Upper lobe of left lung (tissue), 6 donors: ENCODE results near the gene OLFM2. TPM values are rescaled to one million over a fixed set of nuclear protein-coding genes. Genes with fewer than 3 reads are reported as not detected.

Experiments
- ATAC-seq, 2 donors: fragments of 200-7000 bp; cut with Tn5 transposase; one replicate each; pipeline ENCODE4 v1.9.1; 2022; ENCODE audit warnings: mild to moderate bottlenecking in 2 of 2, moderate library complexity in 2 of 2; ENCODE audit not compliant: low FRiP score in 2 of 2
- DNase-seq, 2 donors: peaks; one replicate each; pipeline ENCODE4 v3.0.0-alpha.2; 2019 to 2020
- H3K27ac ChIP-seq, 4 donors: fragments of 200-600 bp; sonication (generic); one replicate each; pipeline ENCODE4 v1.5.1; 2016 to 2019
- H3K27me3 ChIP-seq, 4 donors: fragments of 200-600 bp; sonication (generic); one replicate each; pipeline ENCODE4 v1.5.1; 2017 to 2019
- H3K36me3 ChIP-seq, 4 donors: fragments of 200-600 bp; sonication (generic); one replicate each; pipeline ENCODE4 v1.5.1; 2016 to 2019
- H3K4me1 ChIP-seq, 4 donors: fragments of 200-600 bp; sonication (generic); one replicate each; pipeline ENCODE4 v1.5.1; 2018 to 2019
- H3K4me3 ChIP-seq, 4 donors: fragments of 200-600 bp; sonication (generic); one replicate each; pipeline ENCODE4 v1.5.1; 2017 to 2019; ENCODE audit warnings: mild to moderate bottlenecking in 2 of 4, moderate library complexity in 1 of 4
- H3K9me3 ChIP-seq, 4 donors: fragments of 200-600 bp; sonication (generic); one replicate each; pipeline ENCODE4 v1.5.1; 2018 to 2019
- CTCF ChIP-seq, 6 experiments: fragments of 450-650 bp in 4 of 6; fragments of 200-600 bp in 2 of 6; sonication (generic) in 2 of 6; IDR thresholded peaks; one replicate each; pipeline ENCODE4 v1.5.1; 2016 to 2019; ENCODE audit warnings: antibody characterized with exemption in 6 of 6
- EP300 ChIP-seq, 4 donors: sonication (generic); formaldehyde crosslinking; IDR thresholded peaks; one replicate each; pipeline ENCODE4 v1.5.1; 2017; ENCODE audit warnings: antibody characterized with exemption in 4 of 4, control low read depth in 2 of 4
- POLR2A ChIP-seq, 4 donors: fragments of 450-650 bp; IDR thresholded peaks; one replicate each; pipeline ENCODE4 v1.5.1; 2016 to 2017; ENCODE audit warnings: antibody characterized with exemption in 4 of 4, mild to moderate bottlenecking in 2 of 4
- POLR2AphosphoS5 ChIP-seq, 2 donors: sonication (generic); formaldehyde crosslinking; IDR thresholded peaks; one replicate each; pipeline ENCODE4 v1.5.1; 2017; ENCODE audit warnings: antibody characterized with exemption in 2 of 2
- WGBS, 2 donors: methylation state at CpG; one replicate each; pipeline ENCODE4 v1.1.5; 2017 to 2018; 5-methylcytosine and 5-hydroxymethylcytosine counted together
- total RNA-seq, 6 donors: library from RNA; depleted of rRNA in 4 of 6; stranded (reverse); fragments of >200 nt in 4 of 6; gene quantifications; one replicate each; pipeline versions ENCODE4 v1.1.0 to v1.2.1, GENCODE V29; 2016 to 2021
- donor health status: DM: no; HTN: no; CAD: no; lungs with moderate emphysema.
- donor health status: DM: no; HTN: yes; CAD: no; lungs with severe emphysema.

Gene OLFM2
- total RNA-seq, 6 donors from 2014 or later = 0.98 to 11.3 (median 4.7) TPM; not detected in 1

- no peaks in the 10 kb centered on the region for H3K27me3 ChIP-seq
- WGBS, 2 donors = 64 to 74% methylated on average over 5 of the region's 5 CpGs
- DNase-seq = no peak
Observed at GRCh38 chr19:9901020-9901419, 35.3 kb downstream of the OLFM2 start.

GRCh38 chr19:9891609-9892373 is 44.5 kb downstream of the OLFM2 start:
- WGBS, 2 donors = 64 to 74% methylated on average over 6 of the region's 6 CpGs
- DNase-seq (no peak), ATAC-seq (peak in 1 of 2 donors; percentile 45)
- Histone ChIP-seq H3K4me1 (no peaks in the 10 kb centered on the region), H3K27ac (no peak overlapping the region), H3K27me3 (no peaks in the 10 kb centered on the region), H3K9me3 (no peaks in the 10 kb centered on the region), H3K36me3 (no peaks in the 10 kb centered on the region), H3K4me3 (no peak overlapping the region)
- TF ChIP-seq CTCF (IDR thresholded peaks at IDR 0.05) (no peak), EP300 (IDR thresholded peaks at IDR 0.05) (no peak), POLR2A (IDR thresholded peaks at IDR 0.05) (no peak), POLR2AphosphoS5 (IDR thresholded peaks at IDR 0.05) (no peak)

More at GRCh38 chr19:9901020-9901419, 35.3 kb downstream of the OLFM2 start:
- H3K4me3 ChIP-seq = no peak overlapping the region
- ATAC-seq = no peak
- no peak overlapping the region for H3K27ac ChIP-seq
- H3K36me3 ChIP-seq = no peaks in the 10 kb centered on the region
- H3K9me3 ChIP-seq = no peaks in the 10 kb centered on the region
- TF ChIP-seq POLR2AphosphoS5 (IDR thresholded peaks at IDR 0.05) = no peak
- no peak for TF ChIP-seq POLR2A (IDR thresholded peaks at IDR 0.05)
- no peak for TF ChIP-seq EP300 (IDR thresholded peaks at IDR 0.05)
- TF ChIP-seq CTCF (IDR thresholded peaks at IDR 0.05) = no peak
- no peaks in the 10 kb centered on the region for H3K4me1 ChIP-seq

- Histone ChIP-seq H3K27me3 (no peaks in the 10 kb centered on the region), H3K36me3 (no peaks in the 10 kb centered on the region), H3K4me1 (no peaks in the 10 kb centered on the region), H3K4me3 (no peak overlapping the region), H3K27ac (no peak overlapping the region), H3K9me3 (no peaks in the 10 kb centered on the region)
- no peak for DNase-seq
- peak in 1 of 2 donors; percentile 83 for ATAC-seq
- 65 to 72% methylated on average over 5 to 7 of the region's 8 CpGs for whole genome bisulfite sequencing, 2 donors
- no peak for TF ChIP-seq POLR2A (IDR thresholded peaks at IDR 0.05)
- peak in 1 of 6 experiments; percentile 14 for TF ChIP-seq CTCF (IDR thresholded peaks at IDR 0.05)
Observed at GRCh38 chr19:9885077-9885552, 51.2 kb downstream of the OLFM2 start.

- 70 to 80% methylated on average over 7 to 12 of the region's 12 CpGs for WGBS, 2 donors
- DNase-seq = no peak
Observed at GRCh38 chr19:9883764-9884163, 52.6 kb downstream of the OLFM2 start.

More at GRCh38 chr19:9883764-9884163, 52.6 kb downstream of the OLFM2 start:
- H3K27ac ChIP-seq = no peak overlapping the region
- no peaks in the 10 kb centered on the region for H3K36me3 ChIP-seq
- no peaks in the 10 kb centered on the region for H3K4me1 ChIP-seq
- no peaks in the 10 kb centered on the region for H3K9me3 ChIP-seq
- H3K27me3 ChIP-seq = no peaks in the 10 kb centered on the region
- TF ChIP-seq CTCF (IDR thresholded peaks at IDR 0.05) = no peak
- H3K4me3 ChIP-seq = no peak overlapping the region
- no peak for ATAC-seq
